ENCODE results near the gene ZBTB16. TPM values are rescaled to one million over a fixed set of nuclear protein-coding genes. Genes with fewer than 3 reads are reported as not detected.

ZBTB16 gene
- total RNA-seq, 2 donors from 2014 or later, result 6.1 to 10.6 TPM

DNA sequence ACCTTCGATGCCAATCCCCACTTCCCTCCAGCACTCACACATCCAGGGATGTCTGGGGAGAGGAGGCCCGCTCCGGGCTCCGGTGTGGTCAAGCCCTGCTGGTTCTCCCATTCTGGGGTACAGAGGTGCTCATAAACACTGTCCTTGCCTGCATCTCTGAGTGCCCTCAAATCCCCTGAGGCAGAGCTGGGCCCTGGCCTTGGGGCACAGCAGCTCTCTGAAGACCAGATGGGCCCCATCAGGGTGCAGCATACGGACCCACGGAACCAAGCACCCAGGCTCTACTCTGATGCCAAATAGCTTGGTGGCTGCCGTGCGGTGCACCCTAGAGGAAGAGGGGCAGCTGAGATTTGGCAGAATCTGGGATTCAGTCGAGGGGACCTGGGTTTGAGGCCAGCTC, 201.0 kb downstream of the ZBTB16 start:
- Mint-ChIP-seq H3K9me3 (no peaks in the 10 kb centered on the region), H3K4me3 (no peak overlapping the region), H3K36me3 (ENCODE audit: low read depth) (no peaks in the 10 kb centered on the region), H3K27ac (no peak overlapping the region), H3K4me1 (no peaks in the 10 kb centered on the region), H3K27me3 (no peaks in the 10 kb centered on the region)
- ATAC-seq (replicated peaks), result no peak

DNA sequence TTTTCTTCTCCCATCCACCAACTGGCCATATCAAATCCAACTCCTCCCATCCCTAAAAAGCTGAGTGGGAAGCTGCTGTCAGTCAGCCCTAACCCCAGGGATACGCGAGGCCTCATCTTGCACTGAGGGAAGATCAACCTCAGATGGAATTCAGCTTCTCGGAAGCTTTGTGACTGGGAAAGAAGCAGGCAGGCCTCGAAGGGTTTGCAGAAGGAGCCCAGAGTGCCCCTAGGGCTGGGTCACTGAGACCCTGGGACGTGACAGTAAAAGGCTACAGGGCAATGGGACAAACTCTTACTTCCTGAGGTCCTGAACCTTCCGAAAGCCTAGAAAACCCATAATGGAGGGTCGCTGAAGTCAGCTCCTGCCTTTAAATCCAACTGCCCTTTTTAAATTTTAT, 202.3 kb downstream of the ZBTB16 start:
- H3K9me3 Mint-ChIP-seq, result no peaks in the 10 kb centered on the region
- H3K27ac Mint-ChIP-seq, result no peak overlapping the region
- ATAC-seq (replicated peaks), result no peak

GRCh38 chr11:114262681-114263512, 203.4 kb downstream of the ZBTB16 start:
- no peak overlapping the region for H3K27ac Mint-ChIP-seq
- no peak overlapping the region for H3K4me3 Mint-ChIP-seq
- no peaks in the 10 kb centered on the region for H3K4me1 Mint-ChIP-seq
- no peaks in the 10 kb centered on the region for H3K9me3 Mint-ChIP-seq
- H3K36me3 Mint-ChIP-seq (ENCODE audit: low read depth), result no peaks in the 10 kb centered on the region
- ATAC-seq (replicated peaks), result no peak
- no peaks in the 10 kb centered on the region for H3K27me3 Mint-ChIP-seq

More for the DNA sequence above, 202.3 kb downstream of the ZBTB16 start:
- Mint-ChIP-seq H3K4me1 (no peaks in the 10 kb centered on the region), H3K36me3 (ENCODE audit: low read depth) (no peaks in the 10 kb centered on the region), H3K4me3 (no peak overlapping the region), H3K27me3 (no peaks in the 10 kb centered on the region)

- Mint-ChIP-seq H3K36me3 (ENCODE audit: low read depth) (no peaks in the 10 kb centered on the region), H3K9me3 (no peaks in the 10 kb centered on the region), H3K4me3 (no peak overlapping the region), H3K27me3 (no peaks in the 10 kb centered on the region), H3K4me1 (no peaks in the 10 kb centered on the region), H3K27ac (no peak overlapping the region)
- ATAC-seq (replicated peaks), result no peak
These were observed 204.1 kb downstream of the ZBTB16 start for GRCh38 chr11:114263513-114264170.

DNA sequence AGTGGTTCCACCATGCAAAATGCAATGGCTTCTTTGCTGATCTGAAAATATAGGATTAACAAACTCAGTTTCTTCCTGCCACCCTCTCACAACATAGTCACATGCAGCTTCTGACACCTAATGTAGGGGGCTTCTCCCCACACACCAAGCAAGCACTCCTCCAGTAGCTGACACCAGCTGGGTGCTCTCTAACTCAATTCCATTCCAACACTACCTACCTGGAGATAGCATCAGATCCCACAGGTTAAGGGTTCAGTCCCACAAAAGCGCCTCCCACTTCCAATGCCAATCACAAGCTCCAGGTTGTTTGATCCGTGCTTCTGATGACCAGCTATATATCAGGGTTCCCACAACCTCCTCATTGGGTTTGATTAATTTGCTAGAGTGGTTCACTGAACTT, 204.9 kb downstream of the ZBTB16 start:
- Mint-ChIP-seq H3K4me1 (no peaks in the 10 kb centered on the region), H3K36me3 (ENCODE audit: low read depth) (no peaks in the 10 kb centered on the region), H3K27me3 (peaks cover 3% of the 10 kb centered on the region), H3K27ac (no peak overlapping the region), H3K4me3 (no peak overlapping the region), H3K9me3 (no peaks in the 10 kb centered on the region)
- no peak for ATAC-seq (replicated peaks)

- Mint-ChIP-seq H3K4me3 (no peak overlapping the region), H3K9me3 (no peaks in the 10 kb centered on the region), H3K27ac (no peak overlapping the region), H3K36me3 (ENCODE audit: low read depth) (no peaks in the 10 kb centered on the region), H3K27me3 (peaks cover 5% of the 10 kb centered on the region), H3K4me1 (no peaks in the 10 kb centered on the region)
- ATAC-seq (replicated peaks), result no peak
These were observed 205.8 kb downstream of the ZBTB16 start for GRCh38 chr11:114265122-114265878.

GRCh38 chr11:114269498-114269897, 210.0 kb downstream of the ZBTB16 start:
- Mint-ChIP-seq H3K27me3 (peaks cover 31% of the 10 kb centered on the region), H3K4me3 (no peak overlapping the region), H3K4me1 (no peaks in the 10 kb centered on the region), H3K36me3 (ENCODE audit: low read depth) (no peaks in the 10 kb centered on the region), H3K9me3 (no peaks in the 10 kb centered on the region), H3K27ac (no peak overlapping the region)
- ATAC-seq (replicated peaks), result no peak

DNA sequence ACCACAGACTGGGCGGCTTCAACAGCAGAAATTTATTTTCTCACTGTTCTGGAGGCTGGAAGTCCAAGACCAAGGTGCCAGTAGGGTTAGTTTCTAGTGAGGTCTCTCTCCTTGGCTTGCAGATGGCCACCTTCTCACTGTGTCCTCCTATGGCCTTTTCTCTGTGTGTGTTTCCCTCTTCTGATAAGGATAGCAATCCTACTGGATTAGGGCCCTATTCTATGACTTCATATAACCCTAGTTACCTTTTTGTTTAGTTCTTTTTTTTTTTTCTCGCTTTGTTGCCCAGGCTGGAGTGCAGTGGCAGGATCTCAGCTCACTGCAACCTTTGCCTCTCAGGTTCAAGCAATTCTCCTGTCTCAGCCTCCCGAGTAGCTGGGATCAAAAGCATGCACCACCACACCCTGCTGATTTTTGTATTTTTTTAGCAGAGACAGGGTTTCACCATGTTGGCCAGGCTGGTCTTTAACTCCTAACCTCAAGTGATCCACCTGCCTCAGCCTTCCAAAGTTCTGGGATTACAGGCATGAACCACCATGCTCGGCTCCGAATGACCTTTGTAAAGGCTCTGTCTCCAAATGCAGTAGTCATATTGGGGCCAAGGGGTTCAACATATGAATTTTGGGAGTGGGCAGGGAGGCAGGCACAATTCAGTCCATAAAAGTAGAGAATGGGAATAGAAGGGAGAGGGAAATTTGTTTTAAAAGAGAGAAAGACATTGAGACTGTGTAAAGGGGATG, 211.2 kb downstream of the ZBTB16 start:
- Mint-ChIP-seq H3K4me1 (no peaks in the 10 kb centered on the region), H3K27me3 (peaks cover 40% of the 10 kb centered on the region), H3K4me3 (no peak overlapping the region), H3K27ac (no peak overlapping the region), H3K36me3 (ENCODE audit: low read depth) (no peaks in the 10 kb centered on the region), H3K9me3 (no peaks in the 10 kb centered on the region)
- ATAC-seq (replicated peaks), result no peak

- H3K27me3 Mint-ChIP-seq, result peaks cover 40% of the 10 kb centered on the region
- no peak for ATAC-seq (replicated peaks)
- H3K36me3 Mint-ChIP-seq (ENCODE audit: low read depth), result no peaks in the 10 kb centered on the region
- H3K4me3 Mint-ChIP-seq, result no peak overlapping the region
- H3K9me3 Mint-ChIP-seq, result no peaks in the 10 kb centered on the region
- no peak overlapping the region for H3K27ac Mint-ChIP-seq
- no peaks in the 10 kb centered on the region for H3K4me1 Mint-ChIP-seq
These were observed 211.8 kb downstream of the ZBTB16 start for GRCh38 chr11:114271316-114271715.

GRCh38 chr11:114272311-114272710, 212.8 kb downstream of the ZBTB16 start:
- ATAC-seq (replicated peaks), result no peak
- H3K36me3 Mint-ChIP-seq (ENCODE audit: low read depth), result no peaks in the 10 kb centered on the region
- H3K9me3 Mint-ChIP-seq, result no peaks in the 10 kb centered on the region
- no peaks in the 10 kb centered on the region for H3K4me1 Mint-ChIP-seq
- no peak overlapping the region for H3K27ac Mint-ChIP-seq
- H3K27me3 Mint-ChIP-seq, result peaks cover 42% of the 10 kb centered on the region
- H3K4me3 Mint-ChIP-seq, result no peak overlapping the region

DNA sequence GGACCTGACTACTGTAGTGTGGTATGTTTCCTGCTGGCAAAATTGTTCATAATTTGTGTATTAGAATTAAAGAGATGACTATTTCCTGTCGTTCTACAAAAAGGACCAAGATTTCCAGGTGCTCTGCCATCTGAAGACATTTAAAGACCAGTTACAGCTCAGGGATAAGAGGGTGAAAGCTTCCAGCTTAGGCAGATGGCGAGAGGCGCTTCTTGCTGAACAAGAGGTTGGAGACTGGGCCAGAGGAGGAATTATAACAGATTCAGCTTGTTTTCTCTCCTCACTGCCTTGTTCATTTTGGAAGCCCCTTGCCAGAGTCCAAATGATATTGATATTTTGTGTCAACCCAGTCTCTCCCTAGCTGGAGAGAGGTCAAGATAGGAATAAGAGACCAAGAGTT, 213.6 kb downstream of the ZBTB16 start:
- H3K4me3 Mint-ChIP-seq, result no peak overlapping the region
- H3K27ac Mint-ChIP-seq, result no peak overlapping the region
- H3K36me3 Mint-ChIP-seq (ENCODE audit: low read depth), result no peaks in the 10 kb centered on the region
- ATAC-seq (replicated peaks), result no peak
- peaks cover 44% of the 10 kb centered on the region for H3K27me3 Mint-ChIP-seq
- H3K4me1 Mint-ChIP-seq, result no peaks in the 10 kb centered on the region
- no peaks in the 10 kb centered on the region for H3K9me3 Mint-ChIP-seq

DNA sequence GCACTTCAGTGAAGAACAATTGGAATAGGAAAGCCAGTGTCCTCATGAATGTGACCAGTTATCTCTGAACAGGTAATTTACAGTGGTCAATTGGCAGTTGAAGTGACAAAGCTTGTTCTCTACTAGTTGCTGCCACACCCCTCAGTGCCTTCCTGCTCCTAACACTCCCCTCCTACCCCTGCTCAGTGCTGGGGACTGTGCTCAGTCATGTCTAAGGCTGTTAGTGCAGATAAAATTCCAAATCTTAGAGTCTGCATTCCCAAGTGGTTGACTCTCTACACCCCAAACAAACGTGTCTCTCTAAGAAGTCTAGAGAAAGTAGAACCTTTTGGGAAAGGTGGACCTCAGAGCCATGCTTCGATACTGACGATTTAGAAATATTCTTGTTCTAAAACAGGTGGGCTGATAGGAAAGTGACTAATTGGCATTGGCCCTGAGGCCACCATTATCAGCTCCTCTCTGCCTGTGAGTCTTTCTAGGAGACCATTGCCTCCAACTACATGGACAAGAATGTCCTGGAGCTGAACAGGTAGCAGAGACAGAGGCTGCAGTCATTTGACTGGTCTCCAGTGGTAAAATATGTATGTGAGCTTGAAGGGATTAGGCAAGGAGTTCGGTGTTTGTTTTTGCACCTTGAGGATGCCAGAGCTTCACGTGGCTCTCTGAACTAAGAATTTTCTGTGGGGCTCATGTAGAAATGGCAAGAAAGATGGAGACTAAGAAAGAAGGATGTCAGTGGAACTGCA, 214.6 kb downstream of the ZBTB16 start:
- no peaks in the 10 kb centered on the region for H3K9me3 Mint-ChIP-seq
- no peak for ATAC-seq (replicated peaks)
- no peaks in the 10 kb centered on the region for H3K36me3 Mint-ChIP-seq (ENCODE audit: low read depth)
- no peaks in the 10 kb centered on the region for H3K4me1 Mint-ChIP-seq
- no peak overlapping the region for H3K27ac Mint-ChIP-seq
- no peak overlapping the region for H3K4me3 Mint-ChIP-seq
- peaks cover 50% of the 10 kb centered on the region for H3K27me3 Mint-ChIP-seq

- Mint-ChIP-seq H3K27ac (no peak overlapping the region), H3K4me3 (no peak overlapping the region), H3K27me3 (peaks cover 51% of the 10 kb centered on the region), H3K4me1 (no peaks in the 10 kb centered on the region), H3K9me3 (no peaks in the 10 kb centered on the region), H3K36me3 (ENCODE audit: low read depth) (no peaks in the 10 kb centered on the region)
- ATAC-seq (replicated peaks), result no peak
These were observed 215.1 kb downstream of the ZBTB16 start for GRCh38 chr11:114274637-114275036.

- H3K4me1 Mint-ChIP-seq, result no peaks in the 10 kb centered on the region
- no peak overlapping the region for H3K27ac Mint-ChIP-seq
- no peak overlapping the region for H3K4me3 Mint-ChIP-seq
- peaks cover 54% of the 10 kb centered on the region for H3K27me3 Mint-ChIP-seq
- H3K9me3 Mint-ChIP-seq, result no peaks in the 10 kb centered on the region
- ATAC-seq (replicated peaks), result no peak
- H3K36me3 Mint-ChIP-seq (ENCODE audit: low read depth), result no peaks in the 10 kb centered on the region
These were observed 215.8 kb downstream of the ZBTB16 start for GRCh38 chr11:114275280-114275679.

Data from activated T-helper 17 cell treated with anti-CD3 and anti-CD28 coated beads, Interleukin-2, amount 50 U/mL, for 72 hours (primary cell).